GM23338 (cell line): ENCODE measurements around the gene OSBPL10. TPM values are rescaled to one million over a fixed set of nuclear protein-coding genes. Genes with fewer than 3 reads are reported as not detected.

Experiments used
- ATAC-seq: fragments of 200-7000 bp; cut with Tn5 transposase; 3 replicates; pipeline ENCODE4 v1.9.1; 2020
- DNase-seq: peaks from one replicate; pipeline ENCODE4 v3.0.0-alpha.2; 2015; ENCODE audit warnings: low spot score
- H2AFZ ChIP-seq: fragments of 200-600 bp; sonication (generic); 2 replicates; pipeline ENCODE4 v1.8.0; 2016; ENCODE audit warnings: antibody characterized with exemption, mild to moderate bottlenecking, moderate library complexity
- H3F3A ChIP-seq: fragments of 200-600 bp; sonication (generic); replicated peaks from 2 replicates; pipeline ENCODE4 v1.8.0; 2017; ENCODE audit warnings: antibody characterized with exemption, mixed run types, low read depth
- H3K27ac ChIP-seq: fragments of 200-600 bp; sonication (generic); 2 replicates; pipeline ENCODE4 v1.6.1; 2016; ENCODE audit warnings: low read depth
- H3K27me3 ChIP-seq: fragments of 200-600 bp; sonication (generic); 2 replicates; pipeline ENCODE4 v1.8.0; 2016; ENCODE audit warnings: mild to moderate bottlenecking, mixed run types, moderate library complexity; ENCODE audit not compliant: insufficient read depth
- H3K36me3 ChIP-seq: fragments of 200-600 bp; sonication (generic); 2 replicates; pipeline ENCODE4 v1.8.0; 2016; ENCODE audit warnings: mild to moderate bottlenecking; ENCODE audit not compliant: insufficient read depth
- H3K4me1 ChIP-seq: fragments of 200-600 bp; sonication (generic); 2 replicates; pipeline ENCODE4 v1.8.0; 2016; ENCODE audit warnings: mild to moderate bottlenecking, moderate library complexity; ENCODE audit not compliant: insufficient read depth
- H3K4me2 ChIP-seq: fragments of 200-600 bp; sonication (generic); 2 replicates; pipeline ENCODE4 v1.7.1; 2017; ENCODE audit warnings: mixed run types
- H3K4me3 ChIP-seq: fragments of 200-600 bp; sonication (generic); 2 replicates; pipeline ENCODE4 v1.6.1; 2016; ENCODE audit warnings: mixed run types
- H3K79me2 ChIP-seq: fragments of 200-600 bp; sonication (generic); replicated peaks from 2 replicates; pipeline ENCODE4 v1.8.0; 2017; ENCODE audit warnings: mild to moderate bottlenecking; ENCODE audit not compliant: insufficient read depth
- H3K9me2 ChIP-seq: fragments of 200-600 bp; sonication (generic); 2 replicates; pipeline ENCODE4 v1.8.0; 2017; ENCODE audit not compliant: insufficient read depth
- H4K20me1 ChIP-seq: fragments of 200-600 bp; sonication (generic); replicated peaks from 2 replicates; pipeline ENCODE4 v1.8.0; 2017; ENCODE audit warnings: mild to moderate bottlenecking; ENCODE audit not compliant: insufficient read depth
- H3K27ac Mint-ChIP-seq: 2 replicates; pipeline ENCODE4 v1.8.0; 2020; ENCODE audit warnings: inconsistent platforms, mild to moderate bottlenecking, moderate library complexity, mixed read lengths
- H3K27me3 Mint-ChIP-seq: 3 replicates; pipeline ENCODE4 v1.8.0; 2022; ENCODE audit warnings: low read depth, mild to moderate bottlenecking, moderate library complexity, mixed read lengths, inconsistent platforms; ENCODE audit not compliant: insufficient read depth, poor library complexity
- H3K36me3 Mint-ChIP-seq: 3 replicates; pipeline ENCODE4 v1.8.0; 2021; ENCODE audit warnings: low read depth, mild to moderate bottlenecking, inconsistent platforms, moderate library complexity, mixed read lengths
- H3K4me1 Mint-ChIP-seq: 3 replicates; pipeline ENCODE4 v1.8.0; 2020; ENCODE audit warnings: mild to moderate bottlenecking, inconsistent platforms, mixed read lengths
- H3K4me3 Mint-ChIP-seq: 3 replicates; pipeline ENCODE4 v1.8.0; 2021; ENCODE audit warnings: moderate library complexity, mild to moderate bottlenecking, inconsistent platforms, mixed read lengths
- H3K9me3 Mint-ChIP-seq: 3 replicates; pipeline ENCODE4 v1.8.0; 2020; ENCODE audit warnings: moderate library complexity, mild to moderate bottlenecking, inconsistent platforms, mixed read lengths
- CREB1 ChIP-seq: fragments of 250-450 bp; sonication (Bioruptor Pico); IDR thresholded peaks from 2 replicates; pipeline ENCODE4 v1.5.0; 2020; ENCODE audit warnings: low read depth, mild to moderate bottlenecking, moderate library complexity
- CTCF ChIP-seq, 2 experiments: fragments of 200-600 bp in 1 of 2; sonication (generic) in 1 of 2; conservative IDR thresholded peaks; 2 replicates each; pipeline versions ENCODE4 v1.5.1 to v1.6.1; 2016 to 2017; ENCODE audit warnings: antibody characterized with exemption in 2 of 2, low read depth in 2 of 2, mild to moderate bottlenecking in 2 of 2, moderate library complexity in 1 of 2
- EZH2 ChIP-seq: fragments of 200-600 bp; sonication (generic); IDR thresholded peaks from one replicate; pipeline ENCODE4 v1.8.0; 2017; ENCODE audit warnings: antibody characterized with exemption, mild to moderate bottlenecking, low read depth; ENCODE audit not compliant: unreplicated experiment
- EZH2phosphoT487 ChIP-seq: fragments of 200-600 bp; sonication (generic); IDR thresholded peaks from one replicate; pipeline ENCODE4 v1.8.1; 2018; ENCODE audit warnings: antibody characterized with exemption; ENCODE audit not compliant: unreplicated experiment
- NANOG ChIP-seq: IDR thresholded peaks from 2 replicates; pipeline ENCODE4 v1.6.1; 2016; ENCODE audit warnings: antibody characterized with exemption, borderline replicate concordance
- REST ChIP-seq: IDR thresholded peaks from one replicate; pipeline ENCODE4 v1.6.1; 2018; ENCODE audit warnings: antibody characterized with exemption; ENCODE audit not compliant: unreplicated experiment
- ZNF462 ChIP-seq: fragments of 250-450 bp; sonication (Bioruptor Pico); IDR thresholded peaks from 2 replicates; pipeline ENCODE4 v1.5.0; 2020; ENCODE audit warnings: mild to moderate bottlenecking, moderate library complexity
- polyA plus RNA-seq: library from polyadenylated mRNA; unstranded; fragments of >200 nt; fragmentation: Nextera tagmentation; extraction: Ambion mirVana; gene quantifications from 2 replicates; pipeline ENCODE4 v1.2.1, GENCODE V29; 2016
- total RNA-seq: library from RNA; depleted of rRNA; stranded (reverse); fragments of >200 nt; shearing (Covaris generic); gene quantifications from 2 replicates; pipeline ENCODE4 v1.2.3, GENCODE V29; 2014

Gene OSBPL10
- total and polyA plus RNA-seq, 2 experiments from 2014 or later = 23.8 to 149 TPM

- DNase-seq (peak; percentile 48), ATAC-seq (peak; percentile 80)
- Histone ChIP-seq H3K27ac (no peak overlapping the region), H3K4me1 (no peaks in the 10 kb centered on the region), H3K4me3 (no peak overlapping the region), H2AFZ (no peak overlapping the region), H3K79me2 (no peaks in the 10 kb centered on the region), H3F3A (no peaks in the 10 kb centered on the region), H4K20me1 (no peaks in the 10 kb centered on the region), H3K36me3 (no peaks in the 10 kb centered on the region), H3K9me2 (no peaks in the 10 kb centered on the region), H3K4me2 (no peak overlapping the region), H3K27me3 (no peaks in the 10 kb centered on the region)
- H3K4me1 Mint-ChIP-seq = no peaks in the 10 kb centered on the region
- peak; percentile 63 to 69 for TF ChIP-seq CTCF (conservative IDR thresholded peaks at IDR 0.05; ENCODE audit: low read depth in 2 of 2)
- no peak for TF ChIP-seq EZH2phosphoT487
- TF ChIP-seq CREB1 (CRISPR knock-in tag) = no peak
- no peak overlapping the region for H3K27ac Mint-ChIP-seq
- H3K4me3 Mint-ChIP-seq = no peak overlapping the region
- peaks cover 8% of the 10 kb centered on the region; the same call in 2 of the 3 replicates for H3K36me3 Mint-ChIP-seq
- H3K9me3 Mint-ChIP-seq = no peaks in the 10 kb centered on the region
- H3K27me3 Mint-ChIP-seq = peaks cover 2% of the 10 kb centered on the region
These were observed 341.2 kb downstream of the OSBPL10 start for GRCh38 chr3:31639828-31640227.

GRCh38 chr3:31636694-31637442 is 344.2 kb downstream of the OSBPL10 start:
- H3F3A ChIP-seq = no peaks in the 10 kb centered on the region
- H3K27me3 Mint-ChIP-seq = no peaks in the 10 kb centered on the region
- no peaks in the 10 kb centered on the region for H3K9me3 Mint-ChIP-seq
- H3K4me1 ChIP-seq = no peaks in the 10 kb centered on the region
- no peaks in the 10 kb centered on the region for H4K20me1 ChIP-seq
- TF ChIP-seq EZH2 (no peak), ZNF462 (CRISPR knock-in tag) (no peak), NANOG (no peak), REST (no peak)
- H3K27me3 ChIP-seq = no peaks in the 10 kb centered on the region
- no peak overlapping the region for H3K4me2 ChIP-seq
- no peaks in the 10 kb centered on the region for H3K36me3 ChIP-seq
- H3K27ac Mint-ChIP-seq = no peak overlapping the region
- no peaks in the 10 kb centered on the region for H3K79me2 ChIP-seq
- H3K4me3 Mint-ChIP-seq = no peak overlapping the region
- H2AFZ ChIP-seq = no peak overlapping the region
- H3K27ac ChIP-seq = no peak overlapping the region
- H3K9me2 ChIP-seq = no peaks in the 10 kb centered on the region
- ATAC-seq = no peak
- no peaks in the 10 kb centered on the region for H3K4me1 Mint-ChIP-seq
- DNase-seq = no peak
- H3K4me3 ChIP-seq = no peak overlapping the region
- H3K36me3 Mint-ChIP-seq = peaks cover 13% of the 10 kb centered on the region; the same call in 2 of the 3 replicates
